HG03103 (cell line): Measurements from ENCODE around the gene TPPP2.

Experiments used
- ATAC-seq: cut with Tn5 transposase; IDR thresholded peaks from one replicate; pipeline ENCODE4 v1.9.1; 2021; ENCODE audit warnings: low read depth; ENCODE audit not compliant: unreplicated experiment

Gene TPPP2

DNA sequence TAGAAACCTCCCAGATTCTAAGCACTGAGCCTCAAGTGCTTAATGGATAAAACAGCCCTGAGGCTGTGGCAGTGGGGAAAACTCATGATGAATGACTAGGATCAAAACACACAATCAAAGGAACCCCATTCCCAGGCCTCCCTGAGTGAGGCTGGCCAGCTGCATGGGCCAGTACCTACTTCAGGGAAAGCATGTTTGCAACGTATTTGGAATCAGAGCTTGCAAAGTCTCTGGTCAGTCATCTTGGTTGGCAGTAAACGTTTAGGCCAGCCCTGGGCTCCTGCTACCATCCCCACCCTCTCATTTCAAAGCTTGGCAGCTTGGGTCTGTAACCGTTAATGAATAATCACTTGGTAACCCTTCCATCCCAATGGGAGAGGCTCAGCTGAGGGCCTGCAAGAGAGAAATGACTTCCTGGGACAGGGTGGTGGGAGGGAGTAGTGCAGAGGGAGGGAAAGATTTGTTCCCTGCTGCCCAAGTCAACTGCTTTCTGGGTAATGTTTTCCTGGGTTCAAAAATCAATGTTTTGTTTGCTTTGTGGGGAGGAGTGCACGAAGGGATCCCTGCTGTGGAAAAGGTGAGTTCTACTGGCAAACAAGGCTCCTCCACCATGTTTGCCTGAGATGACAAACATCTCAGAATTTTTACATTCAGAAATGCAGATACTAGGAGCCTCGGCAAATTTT, 25.6 kb downstream of the TPPP2 start:
- ATAC-seq: no peak

GRCh38 chr14:21056520-21057163, 26.6 kb downstream of the TPPP2 start:
- no peak for ATAC-seq

DNA sequence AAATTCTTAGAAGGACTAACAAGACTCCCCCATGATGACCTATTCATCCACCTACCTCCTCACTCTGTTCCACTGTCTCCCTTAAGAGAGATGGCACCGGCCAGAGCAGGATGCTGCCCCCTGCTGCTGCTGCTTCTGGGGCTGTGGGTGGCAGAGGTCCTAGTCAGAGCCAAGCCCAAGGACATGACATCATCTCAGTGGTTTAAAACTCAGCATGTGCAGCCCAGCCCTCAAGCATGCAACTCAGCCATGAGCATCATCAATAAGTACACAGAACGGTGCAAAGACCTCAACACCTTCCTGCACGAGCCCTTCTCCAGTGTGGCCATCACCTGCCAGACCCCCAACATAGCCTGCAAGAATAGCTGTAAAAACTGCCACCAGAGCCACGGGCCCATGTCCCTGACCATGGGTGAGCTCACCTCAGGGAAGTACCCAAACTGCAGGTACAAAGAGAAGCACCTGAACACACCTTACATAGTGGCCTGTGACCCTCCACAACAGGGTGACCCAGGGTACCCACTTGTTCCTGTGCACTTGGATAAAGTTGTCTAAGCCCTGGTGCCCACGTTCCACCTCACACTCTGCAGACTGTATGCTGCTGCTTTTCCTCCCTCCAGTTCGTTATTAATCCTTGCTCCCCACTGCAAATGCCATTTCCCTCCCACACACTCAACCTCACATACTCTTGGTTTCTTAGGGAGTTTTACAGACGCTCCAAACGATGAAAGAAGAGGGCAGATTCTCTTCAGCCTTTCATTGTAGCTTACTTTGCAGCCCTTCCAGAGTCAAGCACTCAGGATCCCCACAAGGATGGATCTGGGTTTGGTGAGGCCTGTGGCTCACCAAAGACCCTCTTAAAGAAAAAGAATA, 28.0 kb downstream of the TPPP2 start, which contains the start of gene RNASE8:
RNASE8 (plus strand) TSS at position 20 of the 873 bp plus-strand sequence; CDS start at position 91, 71 bp downstream.
- ATAC-seq: no peak

DNA sequence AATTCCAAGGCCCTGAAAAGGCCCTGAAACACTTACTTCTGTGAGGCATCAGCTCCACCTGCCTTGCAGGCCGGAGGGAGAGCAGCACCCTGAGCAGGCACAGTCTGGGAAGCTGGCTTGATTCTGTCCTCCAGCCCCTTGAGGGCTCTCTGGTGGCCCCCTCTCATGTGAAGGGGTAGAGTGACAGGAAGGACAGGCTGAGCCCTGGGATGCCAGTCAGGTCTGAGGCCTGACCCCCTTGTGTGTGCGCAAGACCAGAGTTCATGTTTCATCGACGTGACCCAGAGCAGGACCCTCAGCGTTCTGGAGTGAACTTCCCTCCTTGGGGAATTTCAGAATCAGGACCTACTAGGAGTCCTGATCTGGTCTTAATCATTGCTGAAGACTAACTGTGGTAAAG, 28.9 kb downstream of the TPPP2 start:
- ATAC-seq: no peak

- ATAC-seq: no peak
Measured at GRCh38 chr14:21059842-21060613, 30.0 kb downstream of the TPPP2 start.

DNA sequence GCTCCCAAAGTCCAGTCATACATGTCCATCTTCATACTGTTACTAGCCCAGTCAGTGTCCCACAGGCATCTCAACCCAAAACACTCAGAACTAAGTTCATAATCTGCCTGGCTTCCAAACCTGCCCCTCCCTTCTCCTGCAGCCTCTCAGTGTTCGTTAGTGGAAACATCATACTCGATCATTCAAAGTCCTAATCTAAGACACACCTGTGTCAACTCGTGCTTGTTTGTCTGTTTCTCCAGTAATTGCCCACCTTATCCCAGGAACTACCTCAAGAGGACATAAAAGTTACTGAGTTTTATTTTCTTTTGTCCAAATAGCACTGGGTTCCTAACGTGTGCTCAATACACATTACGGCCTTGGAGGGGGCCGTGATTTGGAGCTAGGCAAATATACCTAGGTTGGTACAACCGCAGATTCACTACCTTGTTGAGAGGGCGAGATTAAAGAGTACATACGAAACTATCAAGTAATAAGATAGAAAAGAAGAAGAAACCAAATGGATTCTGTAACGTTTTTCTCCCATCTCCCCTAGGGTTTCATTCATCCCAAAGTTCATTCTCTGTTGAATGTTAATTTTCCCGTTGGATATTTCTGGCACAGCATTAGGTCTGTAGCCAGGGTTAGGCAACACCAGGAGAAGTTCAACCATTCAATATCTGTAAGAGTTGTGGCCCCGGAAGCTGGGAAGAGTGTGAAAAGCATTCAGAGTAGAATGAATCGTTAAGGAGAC, 30.8 kb downstream of the TPPP2 start:
- no peak for ATAC-seq

DNA sequence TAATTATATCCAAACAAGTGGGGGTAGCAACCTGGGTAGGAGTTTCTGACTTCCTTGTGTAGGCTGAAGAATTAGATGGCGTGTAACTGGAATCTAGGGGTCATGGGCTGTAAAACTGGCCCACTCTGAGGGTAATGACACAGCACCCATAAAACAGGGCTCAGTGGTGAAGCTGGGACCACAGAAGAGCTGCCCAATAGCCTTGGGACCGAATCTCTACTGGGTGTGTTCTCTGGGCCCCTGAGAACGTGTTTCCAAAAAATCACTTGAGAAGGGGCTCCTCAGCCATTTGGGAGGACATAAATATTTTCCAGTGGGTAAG, 31.3 kb downstream of the TPPP2 start:
- ATAC-seq: no peak

DNA sequence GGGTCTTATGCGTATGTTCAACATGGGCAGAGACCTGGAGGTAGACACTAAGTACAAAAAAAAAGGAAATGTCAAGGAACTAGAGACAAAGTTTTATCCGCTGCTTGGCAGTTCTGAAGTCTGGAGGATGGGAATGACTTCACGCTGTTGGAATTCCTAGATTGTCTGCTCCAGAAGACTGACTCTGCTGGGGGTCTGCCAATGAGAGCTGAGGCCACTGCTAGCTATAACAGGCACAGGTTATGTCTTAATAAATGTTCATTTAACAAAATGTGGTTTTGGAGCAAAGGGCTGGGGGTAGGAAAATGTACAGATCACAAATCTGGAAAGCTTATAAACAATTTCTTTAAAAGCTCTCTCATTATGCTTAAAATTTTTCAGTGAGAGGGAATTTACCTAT, 33.5 kb downstream of the TPPP2 start:
- ATAC-seq: no peak

- no peak for ATAC-seq
Measured at GRCh38 chr14:21066882-21067502, 37.0 kb downstream of the TPPP2 start.

DNA sequence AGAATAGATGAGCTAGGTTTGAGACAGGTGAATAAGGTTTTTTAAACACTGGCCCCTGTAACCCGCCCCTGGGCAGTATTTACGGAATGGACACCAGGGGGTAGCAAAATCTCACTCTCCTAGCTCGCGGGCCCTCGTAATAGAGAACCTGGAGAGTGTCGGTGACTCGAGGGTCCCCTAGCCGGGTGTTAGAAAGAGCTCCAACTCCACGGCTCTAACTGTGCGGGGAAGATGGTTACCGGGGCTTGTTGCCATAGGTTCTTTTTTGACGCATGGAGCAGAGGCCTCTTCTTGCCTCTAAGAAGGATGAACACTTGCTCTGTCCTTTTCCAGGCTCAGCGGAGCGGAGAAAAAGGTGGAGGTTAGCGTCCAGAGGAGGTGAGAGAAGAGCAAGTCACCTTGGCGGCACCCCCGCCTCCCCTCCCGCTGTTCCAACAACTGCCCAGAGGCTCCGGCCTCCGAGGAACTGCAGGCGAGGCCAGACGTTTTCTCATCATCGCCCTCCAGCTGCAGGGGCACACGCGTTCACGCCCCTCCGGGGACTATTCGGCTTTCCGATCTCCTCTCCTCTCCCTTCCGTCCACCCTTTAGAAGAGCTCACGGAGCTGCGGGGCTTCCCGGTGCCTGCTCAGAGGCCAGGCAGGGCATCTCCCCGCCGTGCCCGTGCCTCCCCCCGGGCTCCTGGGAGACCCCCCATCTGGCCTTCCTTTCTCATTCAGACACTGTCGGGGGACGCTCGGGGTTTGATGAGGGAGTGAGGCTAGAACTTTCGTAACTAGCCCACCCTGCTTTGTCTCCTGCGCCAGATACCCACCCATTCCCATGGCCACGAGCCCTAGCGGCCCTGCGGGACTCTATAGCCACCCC, 38.7 kb downstream of the TPPP2 start:
- ATAC-seq: no peak

- no peak for ATAC-seq
Measured at GRCh38 chr14:21069388-21070082, 39.5 kb downstream of the TPPP2 start.

GRCh38 chr14:21070083-21070609, 40.1 kb downstream of the TPPP2 start, which contains the start of gene ARHGEF40:
ARHGEF40 (plus strand) TSS chr14:21070304; CDS start chr14:21070397, 93 bp downstream.
- no peak for ATAC-seq

DNA sequence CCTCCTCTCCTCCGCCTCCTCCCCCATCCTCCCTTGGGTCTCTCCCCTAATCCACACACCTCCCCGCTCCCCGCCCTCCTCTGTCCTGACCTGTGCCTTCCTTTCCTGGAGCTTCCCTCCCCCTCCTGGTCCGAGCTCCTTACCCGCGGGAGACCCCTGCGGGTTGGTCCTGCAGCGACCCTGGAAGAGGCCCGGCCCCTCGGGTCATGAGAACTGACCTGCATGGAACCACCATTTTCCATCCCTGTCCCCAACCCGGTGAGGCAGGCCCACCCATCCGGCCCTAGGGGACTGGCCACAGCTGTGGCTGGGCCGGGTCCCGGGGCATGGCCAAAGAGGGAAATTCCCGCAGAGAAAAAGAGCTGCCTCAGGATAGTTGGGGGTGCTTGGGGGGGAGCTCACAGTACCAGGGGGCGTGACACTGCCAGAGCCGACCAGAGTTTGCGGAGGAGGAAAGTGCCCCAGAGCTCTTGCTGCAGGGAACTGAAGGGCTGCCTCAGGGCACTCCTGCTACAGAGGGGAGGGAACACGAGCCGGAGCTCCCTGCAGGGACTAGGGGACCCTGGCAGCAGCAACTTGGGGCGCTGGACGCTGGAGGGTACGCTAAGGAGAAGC, 40.7 kb downstream of the TPPP2 start:
- ATAC-seq: peak; percentile 15

DNA sequence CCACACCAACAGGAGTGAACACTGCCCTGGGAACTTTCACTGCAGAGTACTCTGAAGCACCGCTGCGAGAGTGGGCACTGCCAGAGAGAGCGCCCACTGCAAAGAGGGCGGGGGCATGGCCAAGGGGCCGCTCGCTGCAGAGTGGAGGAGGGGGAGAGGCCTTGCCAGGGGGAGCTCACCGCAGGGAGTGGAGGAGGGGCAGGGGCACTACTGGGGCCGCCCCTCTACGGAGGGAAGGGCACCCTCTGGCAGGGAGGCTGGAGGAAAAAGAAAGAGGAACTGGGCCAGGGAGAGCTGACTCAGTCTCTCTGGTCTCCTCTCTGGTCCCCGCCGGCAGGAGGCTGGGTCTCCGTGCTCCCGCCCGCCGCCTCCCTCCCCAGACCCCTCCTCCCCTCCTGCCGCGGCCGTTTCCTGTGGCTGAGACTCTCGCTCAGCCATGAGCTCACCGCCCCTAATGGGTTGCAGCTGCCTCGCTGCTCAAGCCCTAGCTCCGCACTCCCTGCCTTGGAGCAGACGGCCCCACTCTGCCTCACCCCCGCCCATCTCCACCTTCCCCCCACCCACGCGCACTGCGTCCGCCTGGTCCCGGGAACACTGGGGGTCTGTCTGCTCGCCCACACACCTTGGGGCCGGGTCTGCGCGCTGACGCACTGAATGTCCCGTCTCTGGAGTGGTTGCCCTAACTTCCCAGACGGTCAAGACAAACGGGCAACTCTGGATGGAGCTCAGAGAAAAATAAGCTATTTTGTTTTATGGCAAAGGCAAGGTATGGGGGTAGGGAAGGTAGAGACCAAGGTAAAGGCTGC, 41.4 kb downstream of the TPPP2 start:
- peak; percentile 66 for ATAC-seq

DNA sequence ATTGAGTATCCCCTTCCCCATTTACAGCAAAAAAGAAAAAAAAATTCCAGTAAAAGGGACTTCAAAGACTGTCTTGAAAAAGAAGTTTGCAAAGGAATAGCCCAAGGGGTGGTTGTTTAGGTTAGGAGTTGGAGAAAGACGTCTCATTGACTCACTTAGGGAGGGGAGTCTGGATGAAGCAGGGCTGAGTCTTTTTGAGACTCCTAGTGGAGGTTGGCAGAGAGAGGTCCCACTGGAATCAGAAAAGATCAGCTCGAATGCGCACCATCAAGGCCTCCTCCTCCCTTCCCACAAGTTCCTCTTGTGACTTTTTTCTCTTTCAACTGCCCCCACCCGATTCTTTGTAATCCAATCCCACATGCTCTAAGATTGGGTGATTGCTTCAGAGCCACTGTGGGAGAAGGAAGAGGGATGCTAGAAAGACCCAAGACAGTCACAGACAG, 42.0 kb downstream of the TPPP2 start:
- no peak for ATAC-seq

DNA sequence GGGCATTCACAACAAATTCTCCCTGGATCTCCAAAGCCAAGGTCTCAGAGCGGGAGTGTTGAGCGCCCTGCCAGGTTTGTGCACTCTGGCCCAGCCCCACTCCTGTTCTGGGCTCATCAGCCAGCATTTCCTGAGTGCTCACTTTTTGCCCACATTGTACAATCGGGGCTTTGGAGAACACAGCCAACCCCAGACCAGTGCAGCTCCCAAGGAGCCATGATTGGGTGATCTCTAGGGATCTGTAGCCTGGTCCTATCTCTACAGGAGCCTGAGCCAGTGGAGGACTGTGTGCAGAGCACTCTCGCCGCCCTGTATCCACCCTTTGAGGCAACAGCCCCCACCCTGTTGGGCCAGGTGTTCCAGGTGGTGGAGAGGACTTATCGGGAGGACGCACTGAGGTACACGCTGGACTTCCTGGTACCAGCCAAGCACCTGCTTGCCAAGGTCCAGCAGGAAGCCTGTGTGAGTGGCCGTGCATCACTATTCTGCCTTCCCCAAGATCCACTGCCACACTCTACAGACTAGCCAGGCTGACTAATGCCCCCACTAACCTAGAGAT, 42.8 kb downstream of the TPPP2 start:
- ATAC-seq: no peak
